Measurements from ENCODE around the gene LRFN2.

LRFN2 gene

GRCh38 chr6:40377173-40377806, 209.9 kb downstream of the LRFN2 start:
- DNase-seq (ENCODE audit: low spot score) = no peak

GRCh38 chr6:40376113-40376650, 211.0 kb downstream of the LRFN2 start:
- no peak for DNase-seq (ENCODE audit: low spot score)

GRCh38 chr6:40373267-40373666, 213.9 kb downstream of the LRFN2 start:
- no peak for DNase-seq (ENCODE audit: low spot score)

GRCh38 chr6:40371621-40372020, 215.5 kb downstream of the LRFN2 start:
- no peak for DNase-seq (ENCODE audit: low spot score)

GRCh38 chr6:40371095-40371494, 216.1 kb downstream of the LRFN2 start:
- no peak for DNase-seq (ENCODE audit: low spot score)

GRCh38 chr6:40369891-40370290, 217.3 kb downstream of the LRFN2 start:
- no peak for DNase-seq (ENCODE audit: low spot score)

- DNase-seq (ENCODE audit: low spot score) = no peak
Measured at GRCh38 chr6:40369042-40369441, 218.1 kb downstream of the LRFN2 start.

- no peak for DNase-seq (ENCODE audit: low spot score)
Measured at GRCh38 chr6:40362859-40363258, 224.3 kb downstream of the LRFN2 start.

GRCh38 chr6:40359808-40360207, 227.4 kb downstream of the LRFN2 start:
- no peak for DNase-seq (ENCODE audit: low spot score)

GRCh38 chr6:40358473-40359460, 228.4 kb downstream of the LRFN2 start:
- no peak for DNase-seq (ENCODE audit: low spot score)

- DNase-seq (ENCODE audit: low spot score) = no peak
Measured at GRCh38 chr6:40356242-40356910, 230.8 kb downstream of the LRFN2 start.

- DNase-seq (ENCODE audit: low spot score) = no peak
Measured at GRCh38 chr6:40355532-40355931, 231.6 kb downstream of the LRFN2 start.

GRCh38 chr6:40355066-40355465, 232.1 kb downstream of the LRFN2 start:
- DNase-seq (ENCODE audit: low spot score) = no peak

- DNase-seq (ENCODE audit: low spot score) = no peak
Measured at GRCh38 chr6:40353967-40354452, 233.2 kb downstream of the LRFN2 start.

GRCh38 chr6:40353197-40353966, 233.8 kb downstream of the LRFN2 start:
- DNase-seq (ENCODE audit: low spot score) = no peak

- DNase-seq (ENCODE audit: low spot score) = no peak
Measured at GRCh38 chr6:40352527-40353170, 234.5 kb downstream of the LRFN2 start.

- DNase-seq (ENCODE audit: low spot score) = no peak
Measured at GRCh38 chr6:40352006-40352405, 235.2 kb downstream of the LRFN2 start.

GRCh38 chr6:40350747-40351217, 236.4 kb downstream of the LRFN2 start:
- no peak for DNase-seq (ENCODE audit: low spot score)

GRCh38 chr6:40349901-40350746, 237.0 kb downstream of the LRFN2 start:
- DNase-seq (ENCODE audit: low spot score) = no peak
